ENCODE results near the gene TTLL4.

DNA sequence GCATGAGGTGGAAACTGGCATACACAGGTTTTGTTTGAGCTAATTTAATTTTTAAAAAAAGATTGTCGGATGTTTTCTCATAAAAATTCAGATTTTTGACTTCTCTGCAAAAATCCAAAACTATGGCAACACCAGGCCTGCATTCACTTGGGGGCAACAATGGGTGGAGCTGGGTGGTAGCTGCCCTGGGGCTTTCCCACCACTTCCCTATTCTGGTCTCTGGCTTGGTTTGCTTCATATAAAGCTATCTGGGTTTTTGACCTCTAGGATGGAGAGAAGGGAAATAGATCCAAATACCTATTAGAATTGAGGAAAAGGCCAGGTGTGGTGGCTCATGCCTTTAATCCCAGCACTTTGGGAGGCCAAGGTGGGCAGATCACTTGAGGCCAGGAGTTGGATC, 65.9 kb downstream of the TTLL4 start:
- TF ChIP-seq, protein P1, sequence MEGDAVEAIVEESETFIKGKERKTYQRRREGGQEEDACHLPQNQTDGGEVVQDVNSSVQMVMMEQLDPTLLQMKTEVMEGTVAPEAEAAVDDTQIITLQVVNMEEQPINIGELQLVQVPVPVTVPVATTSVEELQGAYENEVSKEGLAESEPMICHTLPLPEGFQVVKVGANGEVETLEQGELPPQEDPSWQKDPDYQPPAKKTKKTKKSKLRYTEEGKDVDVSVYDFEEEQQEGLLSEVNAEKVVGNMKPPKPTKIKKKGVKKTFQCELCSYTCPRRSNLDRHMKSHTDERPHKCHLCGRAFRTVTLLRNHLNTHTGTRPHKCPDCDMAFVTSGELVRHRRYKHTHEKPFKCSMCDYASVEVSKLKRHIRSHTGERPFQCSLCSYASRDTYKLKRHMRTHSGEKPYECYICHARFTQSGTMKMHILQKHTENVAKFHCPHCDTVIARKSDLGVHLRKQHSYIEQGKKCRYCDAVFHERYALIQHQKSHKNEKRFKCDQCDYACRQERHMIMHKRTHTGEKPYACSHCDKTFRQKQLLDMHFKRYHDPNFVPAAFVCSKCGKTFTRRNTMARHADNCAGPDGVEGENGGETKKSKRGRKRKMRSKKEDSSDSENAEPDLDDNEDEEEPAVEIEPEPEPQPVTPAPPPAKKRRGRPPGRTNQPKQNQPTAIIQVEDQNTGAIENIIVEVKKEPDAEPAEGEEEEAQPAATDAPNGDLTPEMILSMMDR (IDR thresholded peaks at IDR 0.05), result no peak
- no peak for TF ChIP-seq EP300 (IDR thresholded peaks at IDR 0.05)

Measured in suprapubic skin (tissue), 3 donors.